C1 segment of cervical spinal cord (tissue), 14 donors: ENCODE data around the gene NIPA2.

Source experiments
- DNase-seq, 14 donors: peaks; one replicate each; lab custom pipeline; 2025; lab: John Stamatoyannopoulos, UW

NIPA2 gene

DNA sequence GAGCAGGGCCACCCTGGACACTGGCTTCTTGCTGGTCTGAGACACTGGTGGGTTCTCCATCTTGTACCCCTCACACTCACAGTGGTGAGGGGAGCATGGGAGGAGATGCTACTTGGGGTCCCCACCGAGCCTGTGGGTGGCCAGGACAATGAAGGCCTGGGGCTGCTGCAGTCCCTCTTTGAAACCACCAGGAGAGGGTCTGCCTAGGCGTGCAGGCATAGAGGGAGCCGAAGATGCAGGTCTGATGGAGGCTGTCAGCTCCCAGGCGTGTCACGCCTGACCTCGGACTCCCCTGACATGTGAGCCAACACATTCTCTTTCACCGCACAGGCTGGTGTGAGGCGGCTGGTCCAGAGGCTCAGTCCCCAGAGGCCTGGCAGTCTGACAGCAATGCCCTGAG lies 39.1 kb downstream of the NIPA2 start:
- no peak for DNase-seq

GRCh38 chr15:22878103-22878502 lies 39.6 kb downstream of the NIPA2 start:
- DNase-seq = peak in 2 of 14 donors; percentile 15 to 22

- no peak for DNase-seq
Measured at GRCh38 chr15:22880068-22880980, 41.9 kb downstream of the NIPA2 start.

DNA sequence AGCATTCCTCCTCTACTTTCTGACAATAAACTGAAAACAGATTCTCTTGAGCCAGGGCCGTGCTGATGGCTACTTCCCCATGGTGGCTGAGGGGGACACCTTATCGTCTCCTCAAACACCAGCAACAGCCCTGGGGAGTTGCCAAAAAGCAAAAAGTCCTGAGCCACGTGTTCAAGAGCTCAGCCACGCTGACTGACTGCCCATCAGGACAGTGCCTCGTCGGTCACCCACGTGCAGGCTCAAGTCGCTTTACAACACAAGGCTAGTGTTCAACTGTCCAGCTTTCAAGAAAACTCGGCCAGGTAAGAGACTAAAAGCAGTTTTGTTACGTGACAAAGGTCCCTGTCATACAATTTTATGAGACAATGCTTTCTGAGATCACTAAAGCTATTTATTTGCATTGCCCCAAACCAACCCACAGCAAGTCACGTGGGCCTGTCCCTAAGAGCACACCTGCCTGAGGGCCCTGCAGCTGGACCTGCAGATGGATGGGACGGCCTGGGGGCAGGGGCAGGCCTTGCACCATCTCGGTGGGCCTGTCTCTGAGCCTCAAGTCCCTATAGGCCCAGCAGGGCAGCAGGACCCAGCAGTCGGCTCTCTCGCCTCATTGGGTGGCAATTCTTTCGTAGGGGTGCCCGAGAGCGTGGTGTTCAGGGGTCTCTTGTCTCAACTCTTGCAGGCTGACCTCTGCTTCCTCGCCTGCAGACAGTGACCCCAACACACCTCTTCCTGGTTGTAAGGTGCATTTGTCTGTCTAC lies 42.7 kb downstream of the NIPA2 start:
- DNase-seq = no peak

GRCh38 chr15:22881739-22882440 lies 43.4 kb downstream of the NIPA2 start:
- DNase-seq = no peak

GRCh38 chr15:22883196-22883595 lies 44.7 kb downstream of the NIPA2 start:
- DNase-seq = no peak

DNA sequence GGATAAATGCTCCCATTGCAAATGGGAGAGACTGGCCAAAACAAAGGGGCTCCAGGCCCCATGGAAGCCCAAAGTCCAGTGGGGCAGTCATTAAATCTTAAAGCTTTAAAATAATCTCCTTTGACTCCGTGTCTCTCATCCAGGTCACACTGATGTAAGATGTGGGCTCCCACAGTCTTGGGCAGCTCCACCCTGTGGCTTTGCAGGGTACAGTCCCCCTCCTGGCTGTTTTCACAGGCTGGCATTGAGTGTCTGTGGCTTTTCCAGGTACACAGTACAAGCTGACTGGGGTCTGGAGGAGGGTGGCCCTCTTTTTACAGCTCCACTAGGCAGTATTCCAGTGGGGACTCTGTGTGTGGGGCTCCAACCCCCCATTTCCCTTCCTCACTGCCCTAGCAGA lies 45.9 kb downstream of the NIPA2 start:
- no peak for DNase-seq

DNA sequence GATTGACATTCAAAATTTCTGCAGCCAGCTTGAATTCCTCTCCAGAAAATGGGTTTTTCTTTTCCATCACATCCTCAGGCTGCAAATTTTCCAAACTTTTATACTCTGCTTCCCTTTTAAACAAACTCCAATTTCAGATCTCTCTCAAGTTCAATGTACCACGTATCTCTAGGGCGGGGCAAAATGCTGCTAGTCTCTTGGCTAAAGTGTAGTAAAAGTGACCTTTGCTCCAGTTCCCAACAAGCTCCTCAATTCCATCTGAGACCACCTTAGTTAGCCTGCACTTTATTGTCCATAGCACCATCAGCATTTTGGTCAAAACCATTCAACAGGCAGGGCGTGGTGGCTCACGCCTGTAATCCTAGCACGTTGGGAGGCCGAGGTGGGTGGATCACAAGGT lies 46.7 kb downstream of the NIPA2 start:
- no peak for DNase-seq

- DNase-seq = peak in 2 of 14 donors; percentile 61 to 72
Measured at GRCh38 chr15:22887157-22887951, 48.9 kb downstream of the NIPA2 start.

GRCh38 chr15:22888120-22888859 lies 49.8 kb downstream of the NIPA2 start:
- DNase-seq = peak in 1 of 14 donors; percentile 24

- no peak for DNase-seq
Measured at GRCh38 chr15:22889146-22889818, 50.8 kb downstream of the NIPA2 start.

DNA sequence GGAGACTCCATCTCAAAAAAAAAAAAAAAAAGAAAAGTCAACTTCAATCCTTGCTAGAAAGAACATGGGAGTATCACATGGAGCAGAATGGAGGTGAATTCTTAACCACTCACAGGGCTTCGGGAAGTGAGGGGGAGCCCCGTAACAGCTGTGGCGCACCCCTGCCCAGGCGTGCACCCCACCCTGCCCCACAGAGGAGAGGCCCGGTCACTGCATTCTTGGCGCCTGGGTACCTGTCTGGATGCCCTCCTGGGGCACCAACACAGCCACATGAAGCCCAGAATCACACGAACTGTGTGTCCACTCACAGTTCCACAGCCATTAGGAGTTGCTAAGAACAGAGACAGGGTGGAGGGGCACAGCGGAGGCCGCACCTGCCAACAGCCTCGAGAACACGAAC lies 51.8 kb downstream of the NIPA2 start:
- no peak for DNase-seq

DNA sequence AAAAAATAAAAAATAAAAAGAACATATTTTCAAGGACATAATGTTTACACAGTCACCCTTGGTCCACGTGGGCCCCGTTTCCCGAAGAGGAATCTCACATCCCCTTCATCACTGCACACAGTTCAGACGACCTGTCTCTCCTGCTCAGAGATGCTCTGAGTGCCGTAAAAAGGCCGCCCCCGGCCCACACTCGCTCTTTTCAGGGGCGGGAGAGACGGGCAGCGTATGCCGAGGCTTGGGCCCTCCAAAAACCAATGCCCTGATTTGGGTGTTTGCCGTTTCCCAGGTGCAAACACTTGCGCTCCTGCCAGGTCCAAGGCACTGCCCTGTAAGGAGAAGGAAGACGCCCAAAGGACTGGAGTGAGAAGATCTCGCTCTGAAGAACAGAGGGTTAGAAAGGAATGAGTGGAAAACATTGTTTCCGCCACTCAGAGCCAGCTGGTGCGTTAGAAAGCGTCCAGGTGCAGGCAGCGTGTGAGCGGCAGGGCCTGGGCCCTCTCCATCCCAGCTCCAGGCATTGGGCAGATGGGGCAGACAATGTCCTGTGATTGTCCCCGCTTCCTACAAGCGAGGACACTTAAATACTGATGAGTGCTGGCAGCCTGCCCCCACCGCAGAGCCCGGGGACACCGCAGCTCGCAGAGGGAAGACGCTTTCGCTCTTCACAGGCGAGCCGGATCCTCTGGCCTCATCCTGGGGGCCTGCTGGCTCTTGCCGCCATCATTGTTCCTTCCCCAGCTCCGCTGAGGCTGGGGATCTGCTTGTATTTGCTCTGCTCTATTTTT lies 53.2 kb downstream of the NIPA2 start:
- DNase-seq = no peak

- no peak for DNase-seq
Measured at GRCh38 chr15:22892333-22892732, 53.9 kb downstream of the NIPA2 start.

- no peak for DNase-seq
Measured at GRCh38 chr15:22893081-22893480, 54.6 kb downstream of the NIPA2 start.

GRCh38 chr15:22893881-22894280 lies 55.4 kb downstream of the NIPA2 start:
- DNase-seq = no peak

GRCh38 chr15:22895465-22896190 lies 57.2 kb downstream of the NIPA2 start:
- DNase-seq = no peak

DNA sequence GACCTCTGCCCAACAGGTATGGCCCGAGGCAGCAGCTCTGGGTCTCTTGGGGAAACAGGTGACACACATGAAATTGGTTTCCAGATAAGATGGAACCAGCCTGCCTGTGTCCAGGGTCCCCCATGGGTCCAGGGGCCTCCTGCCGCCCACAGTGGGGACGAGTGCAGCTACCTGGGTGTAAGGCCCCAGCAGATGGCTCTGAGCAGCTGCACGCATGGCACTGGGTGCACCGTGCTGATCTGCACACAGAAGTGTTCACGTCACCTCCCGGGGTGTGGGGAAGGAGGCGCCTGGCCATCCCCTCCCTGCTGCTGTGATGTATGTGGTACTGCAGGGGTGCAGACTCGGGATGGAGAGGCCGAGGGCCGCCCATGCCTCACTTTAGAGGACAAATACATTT lies 63.6 kb downstream of the NIPA2 start:
- no peak for DNase-seq

DNA sequence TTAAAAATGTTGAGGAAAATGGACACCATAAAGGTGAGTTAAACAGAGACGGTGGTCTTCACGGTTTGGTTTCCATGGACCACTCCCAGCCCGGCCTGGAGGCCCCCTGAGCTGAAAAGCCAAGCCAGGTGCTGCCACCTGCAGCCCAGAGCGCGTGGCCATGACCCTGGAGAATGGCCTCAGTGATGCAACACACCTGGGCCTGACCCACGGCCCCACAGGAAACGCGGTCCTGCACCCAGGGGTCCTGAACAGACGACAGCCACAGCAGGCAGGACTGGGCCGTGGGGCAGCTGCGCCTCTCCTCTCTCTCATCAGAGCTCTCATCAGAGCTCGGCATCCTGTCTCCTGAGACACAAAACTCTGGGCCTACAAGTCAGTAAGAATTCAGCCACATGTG lies 64.1 kb downstream of the NIPA2 start:
- no peak for DNase-seq
